ENCODE measurements around the gene KDM1B.
"Not testable (repeated sequence)": the region's sequence is repeated elsewhere in the genome, so short reads cannot be mapped to it uniquely, and the experiment has no call there.

GRCh38 chr6:18227166-18227565 is 71.9 kb downstream of the KDM1B start:
- TF ChIP-seq CTCF, POLR2A, EP300 (IDR thresholded peaks at IDR 0.05): not testable (repeated sequence)

All from ovary (tissue), 3 donors.